DND-41 (cell line): ENCODE results near the gene GABRP.

Experiments
- ATAC-seq: fragments of 200-7000 bp; cut with Tn5 transposase; 3 replicates; pipeline ENCODE4 v1.9.1; 2021; ENCODE audit warnings: low read depth; ENCODE audit not compliant: insufficient read depth
- DNase-seq: peaks from one replicate; pipeline ENCODE4 v3.0.0-alpha.2; 2020
- H2AFZ ChIP-seq: 2 replicates; pipeline ENCODE4 v1.6.0; 2012; ENCODE audit warnings: low read depth, low read length
- H3K27ac ChIP-seq: 2 replicates; pipeline ENCODE4 v1.5.1; 2012; ENCODE audit warnings: low read length, inconsistent platforms
- H3K27me3 ChIP-seq: fragments of 200-600 bp; sonication (generic); 2 replicates; pipeline ENCODE4 v1.6.0; 2012; ENCODE audit warnings: low read length, mild to moderate bottlenecking, inconsistent platforms; ENCODE audit not compliant: insufficient read depth, poor library complexity
- H3K36me3 ChIP-seq: 2 replicates; pipeline ENCODE4 v1.5.1; 2012; ENCODE audit warnings: low read length, inconsistent platforms; ENCODE audit not compliant: insufficient read depth
- H3K4me1 ChIP-seq: 2 replicates; pipeline ENCODE4 v1.5.1; 2012; ENCODE audit warnings: mild to moderate bottlenecking, low read length; ENCODE audit not compliant: insufficient read depth
- H3K4me2 ChIP-seq: 2 replicates; pipeline ENCODE4 v1.6.0; 2012; ENCODE audit warnings: mild to moderate bottlenecking, moderate library complexity, low read length, inconsistent platforms; ENCODE audit not compliant: insufficient read depth
- H3K4me3 ChIP-seq, 2 experiments: fragments of 200-600 bp in 1 of 2; shearing (Covaris generic) in 1 of 2; 2 replicates each; pipeline ENCODE4 v1.5.1; 2012 to 2016; ENCODE audit warnings: inconsistent platforms in 2 of 2, low read length in 2 of 2, mild to moderate bottlenecking in 2 of 2, low read depth in 1 of 2, moderate library complexity in 1 of 2
- H3K79me2 ChIP-seq: 2 replicates; pipeline ENCODE4 v1.6.0; 2012; ENCODE audit warnings: low read length, inconsistent platforms; ENCODE audit not compliant: insufficient read depth
- H3K9ac ChIP-seq: 2 replicates; pipeline ENCODE4 v1.6.0; 2012; ENCODE audit warnings: low read depth, mild to moderate bottlenecking, inconsistent platforms, low read length, moderate library complexity
- H3K9me3 ChIP-seq: 2 replicates; pipeline ENCODE4 v1.5.1; 2012; ENCODE audit warnings: low read length, moderate library complexity, mild to moderate bottlenecking, inconsistent platforms; ENCODE audit not compliant: insufficient read depth, severe bottlenecking
- H4K20me1 ChIP-seq: 2 replicates; pipeline ENCODE4 v1.6.0; 2012; ENCODE audit warnings: low read length; ENCODE audit not compliant: insufficient read depth
- EZH2 ChIP-seq: IDR thresholded peaks from 3 replicates; pipeline ENCODE4 v1.6.1; 2012; ENCODE audit warnings: borderline replicate concordance, low read depth, mild to moderate bottlenecking, moderate library complexity, low read length, inconsistent platforms; ENCODE audit not compliant: severe bottlenecking
- TF ChIP-seq, protein P1 (sequence below): IDR thresholded peaks from 2 replicates; pipeline ENCODE4 v1.5.1; 2012; ENCODE audit warnings: borderline replicate concordance, low read length, moderate library complexity, mild to moderate bottlenecking; ENCODE audit not compliant: poor library complexity, severe bottlenecking; ENCODE audit errors: extremely low read depth

Gene GABRP

DNA sequence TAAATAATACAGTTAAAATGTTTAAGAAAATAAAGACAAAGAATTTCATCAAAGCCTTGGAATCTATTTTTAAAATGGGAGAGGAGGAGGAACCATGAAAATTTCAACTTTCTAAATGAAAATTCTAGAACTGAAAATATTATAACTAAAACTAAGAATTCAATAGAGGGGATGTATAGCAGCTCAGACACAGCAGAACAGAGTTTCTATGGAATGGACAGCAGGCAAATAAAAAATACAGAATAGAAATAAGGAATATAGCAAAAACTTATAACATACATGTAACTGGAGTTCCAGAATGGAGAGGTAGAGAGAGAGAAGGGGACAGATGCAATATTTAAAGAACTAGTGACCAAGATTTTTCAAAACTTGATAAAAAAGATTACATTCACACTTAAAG lies 76.9 kb downstream of the GABRP start:
- Histone ChIP-seq H3K4me1 (no peaks in the 10 kb centered on the region), H3K4me2 (no peak overlapping the region), H3K4me3 (no peak overlapping the region), H3K79me2 (no peaks in the 10 kb centered on the region), H3K9ac (no peak overlapping the region), H3K27me3 (no peaks in the 10 kb centered on the region), H3K9me3 (peaks cover 5% of the 10 kb centered on the region), H3K27ac (no peak overlapping the region), H2AFZ (no peak overlapping the region), H3K36me3 (no peaks in the 10 kb centered on the region), H4K20me1 (no peaks in the 10 kb centered on the region)
- ATAC-seq (no peak), DNase-seq (no peak)
- TF ChIP-seq EZH2, result no peak
- TF ChIP-seq, protein P1, sequence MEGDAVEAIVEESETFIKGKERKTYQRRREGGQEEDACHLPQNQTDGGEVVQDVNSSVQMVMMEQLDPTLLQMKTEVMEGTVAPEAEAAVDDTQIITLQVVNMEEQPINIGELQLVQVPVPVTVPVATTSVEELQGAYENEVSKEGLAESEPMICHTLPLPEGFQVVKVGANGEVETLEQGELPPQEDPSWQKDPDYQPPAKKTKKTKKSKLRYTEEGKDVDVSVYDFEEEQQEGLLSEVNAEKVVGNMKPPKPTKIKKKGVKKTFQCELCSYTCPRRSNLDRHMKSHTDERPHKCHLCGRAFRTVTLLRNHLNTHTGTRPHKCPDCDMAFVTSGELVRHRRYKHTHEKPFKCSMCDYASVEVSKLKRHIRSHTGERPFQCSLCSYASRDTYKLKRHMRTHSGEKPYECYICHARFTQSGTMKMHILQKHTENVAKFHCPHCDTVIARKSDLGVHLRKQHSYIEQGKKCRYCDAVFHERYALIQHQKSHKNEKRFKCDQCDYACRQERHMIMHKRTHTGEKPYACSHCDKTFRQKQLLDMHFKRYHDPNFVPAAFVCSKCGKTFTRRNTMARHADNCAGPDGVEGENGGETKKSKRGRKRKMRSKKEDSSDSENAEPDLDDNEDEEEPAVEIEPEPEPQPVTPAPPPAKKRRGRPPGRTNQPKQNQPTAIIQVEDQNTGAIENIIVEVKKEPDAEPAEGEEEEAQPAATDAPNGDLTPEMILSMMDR, result no peak

DNA sequence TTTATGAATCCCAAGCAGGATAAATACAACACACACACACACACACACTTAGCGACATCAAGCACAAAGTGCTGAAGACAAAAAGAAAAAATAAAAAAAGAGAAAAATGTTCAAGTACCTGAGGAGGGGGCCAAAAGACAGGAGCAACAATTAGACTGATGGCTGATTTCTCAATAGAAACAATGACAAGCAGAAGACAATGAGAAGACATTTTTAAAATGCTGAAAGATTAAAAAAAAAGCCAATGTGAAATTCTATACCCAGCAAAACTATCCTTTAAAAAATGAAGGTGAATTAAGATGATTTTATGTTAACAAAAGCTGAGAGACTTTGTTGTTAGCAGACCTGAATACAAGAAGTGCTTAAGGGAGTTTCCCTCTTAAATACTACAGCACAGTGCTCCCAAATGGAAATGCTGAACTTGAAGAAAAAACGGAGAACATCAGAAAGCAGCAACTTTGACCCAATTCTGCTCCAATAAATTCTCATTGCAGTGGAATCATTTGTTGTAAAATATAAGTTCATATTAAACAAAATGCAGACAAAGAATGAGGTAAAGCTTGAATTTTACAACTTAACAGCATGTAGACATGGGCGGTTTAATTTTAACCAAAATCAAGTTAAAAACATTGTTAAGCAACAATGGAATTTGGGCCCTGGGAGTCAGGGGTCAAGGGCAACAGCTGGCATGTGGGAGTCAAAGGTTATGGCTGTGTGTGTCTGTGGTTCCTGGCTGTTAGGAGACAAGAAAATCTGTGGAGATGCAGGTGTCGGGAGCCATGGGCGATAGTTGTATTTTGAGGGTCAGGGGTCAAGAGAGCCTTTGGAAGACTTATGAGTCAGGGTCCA lies 77.5 kb downstream of the GABRP start:
- H3K27ac ChIP-seq, result no peak overlapping the region
- H2AFZ ChIP-seq, result no peak overlapping the region
- no peak overlapping the region for H3K4me2 ChIP-seq
- H3K79me2 ChIP-seq, result no peaks in the 10 kb centered on the region
- ATAC-seq (no peak), DNase-seq (no peak)
- H3K9ac ChIP-seq, result no peak overlapping the region
- no peaks in the 10 kb centered on the region for H4K20me1 ChIP-seq
- no peaks in the 10 kb centered on the region for H3K27me3 ChIP-seq
- no peaks in the 10 kb centered on the region for H3K36me3 ChIP-seq
- H3K4me3 ChIP-seq, result no peak overlapping the region
- TF ChIP-seq, protein P1, result no peak
- TF ChIP-seq EZH2, result no peak
- H3K9me3 ChIP-seq, result peaks cover 5% of the 10 kb centered on the region
- no peaks in the 10 kb centered on the region for H3K4me1 ChIP-seq

DNA sequence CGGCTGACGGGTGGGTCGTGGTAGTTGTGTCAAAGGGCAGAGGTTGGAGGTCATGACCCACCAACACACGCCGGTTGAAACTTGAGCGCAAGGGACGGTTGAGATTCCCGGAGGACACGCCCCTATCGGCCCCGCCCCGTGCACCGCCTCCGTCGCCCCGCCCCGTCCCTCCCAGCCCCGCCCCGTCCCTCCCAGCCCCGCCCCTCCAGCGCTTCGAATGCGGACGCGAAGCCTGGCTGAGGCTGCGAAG lies 78.1 kb downstream of the GABRP start:
- peaks cover 5% of the 10 kb centered on the region for H3K9me3 ChIP-seq
- H3K4me3 ChIP-seq, result no peak overlapping the region
- TF ChIP-seq, protein P1, result no peak
- no peak for TF ChIP-seq EZH2
- no peaks in the 10 kb centered on the region for H3K27me3 ChIP-seq
- H3K36me3 ChIP-seq, result no peaks in the 10 kb centered on the region
- no peak overlapping the region for H3K9ac ChIP-seq
- ATAC-seq, result no peak
- no peak for DNase-seq
- no peak overlapping the region for H3K4me2 ChIP-seq
- H4K20me1 ChIP-seq, result no peaks in the 10 kb centered on the region
- no peak overlapping the region for H2AFZ ChIP-seq
- no peak overlapping the region for H3K27ac ChIP-seq
- H3K4me1 ChIP-seq, result no peaks in the 10 kb centered on the region
- H3K79me2 ChIP-seq, result no peaks in the 10 kb centered on the region
